Dendritic cell treated with granulocyte-macrophage colony-stimulating factor and Interleukin-4, amounts not matched to agents 40 ng/mL and 50 ng/mL, for 4 days (primary cell): Measurements from ENCODE around the gene RNU1-2.
"Not testable (repeated sequence)": the region's sequence is repeated elsewhere in the genome, so short reads cannot be mapped to it uniquely, and the experiment has no call there.

Experiments used
- H3K27ac Mint-ChIP-seq: one replicate; pipeline ENCODE4 v1.8.0; 2022; ENCODE audit warnings: mild to moderate bottlenecking, mixed read lengths
- H3K27me3 Mint-ChIP-seq: one replicate; pipeline ENCODE4 v1.8.0; 2022; ENCODE audit warnings: mild to moderate bottlenecking, mixed read lengths
- H3K36me3 Mint-ChIP-seq: one replicate; pipeline ENCODE4 v1.8.0; 2022; ENCODE audit warnings: low read depth, mixed read lengths
- H3K4me1 Mint-ChIP-seq: one replicate; pipeline ENCODE4 v1.8.0; 2022; ENCODE audit warnings: low read depth, mixed read lengths
- H3K4me3 Mint-ChIP-seq: one replicate; pipeline ENCODE4 v1.8.0; 2022; ENCODE audit warnings: mild to moderate bottlenecking, moderate library complexity, mixed read lengths
- H3K9me3 Mint-ChIP-seq: one replicate; pipeline ENCODE4 v1.8.0; 2022; ENCODE audit warnings: mixed read lengths
- intact Hi-C: fragments of 100-400 bp; cut with micrococcal nuclease; formaldehyde crosslinking; loops from one replicate; pipeline ENCODE4 v1.15.0; 2022

RNU1-2 gene

GRCh38 chr1:16912742-16913141 is 17.0 kb downstream of the RNU1-2 start:
- Mint-ChIP-seq H3K27me3 (peaks cover 12% of the 10 kb centered on the region), H3K27ac (peak overlapping the region; percentile 89), H3K4me3 (peak overlapping the region; percentile 82), H3K4me1 (peaks cover 42% of the 10 kb centered on the region)
- intact Hi-C loops, H3K36me3 Mint-ChIP-seq, H3K9me3 Mint-ChIP-seq: not testable (repeated sequence)

GRCh38 chr1:16913181-16913832 is 17.5 kb downstream of the RNU1-2 start:
- Mint-ChIP-seq H3K27me3 (peaks cover 12% of the 10 kb centered on the region), H3K27ac (peak overlapping the region; percentile 89), H3K36me3 (no peaks in the 10 kb centered on the region), H3K4me3 (peak overlapping the region; percentile 82), H3K9me3 (no peaks in the 10 kb centered on the region), H3K4me1 (peaks cover 39% of the 10 kb centered on the region)
- intact Hi-C loops: no loop called here

GRCh38 chr1:16913833-16914662 is 18.3 kb downstream of the RNU1-2 start:
- Mint-ChIP-seq H3K36me3 (no peaks in the 10 kb centered on the region), H3K27me3 (peaks cover 12% of the 10 kb centered on the region), H3K9me3 (no peaks in the 10 kb centered on the region), H3K4me3 (peak overlapping the region; percentile 82), H3K4me1 (peaks cover 39% of the 10 kb centered on the region), H3K27ac (peak overlapping the region; percentile 89)
- intact Hi-C loops: no loop called here

GRCh38 chr1:16914928-16915626 is 19.3 kb downstream of the RNU1-2 start:
- intact Hi-C loops, H3K36me3 Mint-ChIP-seq: not testable (repeated sequence)
- peak overlapping the region; percentile 85 for H3K27ac Mint-ChIP-seq

GRCh38 chr1:16915627-16915973 is 19.8 kb downstream of the RNU1-2 start:
- H3K9me3 Mint-ChIP-seq: no peaks in the 10 kb centered on the region
- H3K4me3 Mint-ChIP-seq: no peak overlapping the region
- H3K27me3 Mint-ChIP-seq: peaks cover 12% of the 10 kb centered on the region
- no peaks in the 10 kb centered on the region for H3K36me3 Mint-ChIP-seq
- intact Hi-C loops: no loop called here
- H3K27ac Mint-ChIP-seq: peak overlapping the region; percentile 85
- H3K4me1 Mint-ChIP-seq: peaks cover 39% of the 10 kb centered on the region

More at GRCh38 chr1:16914928-16915626, 19.3 kb downstream of the RNU1-2 start:
- not testable (repeated sequence) for H3K9me3 Mint-ChIP-seq
- Mint-ChIP-seq H3K27me3 (peaks cover 12% of the 10 kb centered on the region), H3K4me3 (peak overlapping the region; percentile 82), H3K4me1 (peaks cover 39% of the 10 kb centered on the region)

GRCh38 chr1:16916036-16916880 is 20.5 kb downstream of the RNU1-2 start:
- H3K4me3 Mint-ChIP-seq: not testable (repeated sequence)

GRCh38 chr1:16918371-16918770 is 22.6 kb downstream of the RNU1-2 start:
- H3K4me1 Mint-ChIP-seq: peaks cover 30% of the 10 kb centered on the region
- peaks cover 21% of the 10 kb centered on the region for H3K27me3 Mint-ChIP-seq
- intact Hi-C loops: no loop called here
- H3K4me3 Mint-ChIP-seq: no peak overlapping the region
- H3K9me3 Mint-ChIP-seq: no peaks in the 10 kb centered on the region
- H3K36me3 Mint-ChIP-seq: no peaks in the 10 kb centered on the region
- no peak overlapping the region for H3K27ac Mint-ChIP-seq

More at GRCh38 chr1:16916036-16916880, 20.5 kb downstream of the RNU1-2 start:
- H3K27ac Mint-ChIP-seq, intact Hi-C loops, H3K36me3 Mint-ChIP-seq, H3K9me3 Mint-ChIP-seq: not testable (repeated sequence)
- Mint-ChIP-seq H3K27me3 (peaks cover 13% of the 10 kb centered on the region), H3K4me1 (peaks cover 40% of the 10 kb centered on the region)

- intact Hi-C loops, H3K9me3 Mint-ChIP-seq, H3K27ac Mint-ChIP-seq, H3K4me3 Mint-ChIP-seq, H3K36me3 Mint-ChIP-seq: not testable (repeated sequence)
- Mint-ChIP-seq H3K27me3 (peaks cover 21% of the 10 kb centered on the region), H3K4me1 (peaks cover 26% of the 10 kb centered on the region)
Observed at GRCh38 chr1:16918936-16919665, 23.3 kb downstream of the RNU1-2 start.

GRCh38 chr1:16920951-16921350 is 25.2 kb downstream of the RNU1-2 start:
- intact Hi-C loops: no loop called here
- H3K36me3 Mint-ChIP-seq: no peaks in the 10 kb centered on the region
- H3K4me1 Mint-ChIP-seq: peaks cover 10% of the 10 kb centered on the region
- no peaks in the 10 kb centered on the region for H3K9me3 Mint-ChIP-seq
- H3K4me3 Mint-ChIP-seq: no peak overlapping the region
- no peak overlapping the region for H3K27ac Mint-ChIP-seq
- H3K27me3 Mint-ChIP-seq: peaks cover 11% of the 10 kb centered on the region

- H3K27me3 Mint-ChIP-seq: peaks cover 9% of the 10 kb centered on the region
- intact Hi-C loops: no loop called here
- no peaks in the 10 kb centered on the region for H3K36me3 Mint-ChIP-seq
- H3K4me1 Mint-ChIP-seq: peaks cover 9% of the 10 kb centered on the region
- H3K4me3 Mint-ChIP-seq: no peak within 1 kb of the TSS
- no peaks in the 10 kb centered on the region for H3K9me3 Mint-ChIP-seq
- H3K27ac Mint-ChIP-seq: no peak within 1 kb of the TSS
Observed at GRCh38 chr1:16921391-16922185, 25.8 kb downstream of the RNU1-2 start, which contains the start of gene CROCC. Gene CROCC, plus strand, starts transcription at chr1:16921931. Its CDS starts 88 bp downstream, at chr1:16922019.

GRCh38 chr1:16922466-16922865 is 26.7 kb downstream of the RNU1-2 start:
- no peak overlapping the region for H3K27ac Mint-ChIP-seq
- H3K27me3 Mint-ChIP-seq: peaks cover 9% of the 10 kb centered on the region
- no peak overlapping the region for H3K4me3 Mint-ChIP-seq
- no peaks in the 10 kb centered on the region for H3K9me3 Mint-ChIP-seq
- H3K36me3 Mint-ChIP-seq: no peaks in the 10 kb centered on the region
- H3K4me1 Mint-ChIP-seq: peaks cover 9% of the 10 kb centered on the region
- intact Hi-C loops: no loop called here

- Mint-ChIP-seq H3K27ac (no peak overlapping the region), H3K4me1 (peaks cover 9% of the 10 kb centered on the region), H3K36me3 (no peaks in the 10 kb centered on the region), H3K9me3 (no peaks in the 10 kb centered on the region), H3K4me3 (no peak overlapping the region), H3K27me3 (peaks cover 9% of the 10 kb centered on the region)
- intact Hi-C loops: no loop called here
Observed at GRCh38 chr1:16922885-16923431, 27.2 kb downstream of the RNU1-2 start.
